HG02623 (cell line): ENCODE results near the gene PLA1A.
"Not testable (repeated sequence)": the region's sequence is repeated elsewhere in the genome, so short reads cannot be mapped to it uniquely, and the experiment has no call there.

Experiments used
- ATAC-seq: cut with Tn5 transposase; IDR thresholded peaks from one replicate; pipeline ENCODE4 v1.9.1; 2021; ENCODE audit warnings: moderate library complexity; ENCODE audit not compliant: unreplicated experiment

Gene PLA1A

GRCh38 chr3:119660474-119661440 lies 63.1 kb downstream of the PLA1A start, which contains the start of gene POPDC2:
Gene POPDC2, minus strand, starts transcription at chr3:119660589. Its CDS starts 166 bp downstream, at chr3:119660423.
- ATAC-seq: no peak

GRCh38 chr3:119662604-119663373 lies 65.1 kb downstream of the PLA1A start:
- ATAC-seq: no peak

GRCh38 chr3:119663885-119664284 lies 66.2 kb downstream of the PLA1A start:
- ATAC-seq: no peak

GRCh38 chr3:119664370-119664769 lies 66.7 kb downstream of the PLA1A start:
- no peak for ATAC-seq

- no peak for ATAC-seq
Observed at GRCh38 chr3:119664850-119665379, 67.2 kb downstream of the PLA1A start.

- no peak for ATAC-seq
Observed at GRCh38 chr3:119665954-119666559, 68.4 kb downstream of the PLA1A start.

GRCh38 chr3:119669906-119670570 lies 72.4 kb downstream of the PLA1A start:
- no peak for ATAC-seq

GRCh38 chr3:119672776-119673175 lies 75.1 kb downstream of the PLA1A start:
- ATAC-seq: no peak

- ATAC-seq: no peak
Observed at GRCh38 chr3:119673875-119674274, 76.2 kb downstream of the PLA1A start.

GRCh38 chr3:119675188-119675874 lies 77.6 kb downstream of the PLA1A start:
- no peak for ATAC-seq

- no peak for ATAC-seq
Observed at GRCh38 chr3:119676020-119676419, 78.3 kb downstream of the PLA1A start.

GRCh38 chr3:119676771-119677640 lies 79.3 kb downstream of the PLA1A start, which contains the start of gene COX17:
Gene COX17, minus strand, starts transcription at chr3:119677406. Its CDS starts 96 bp downstream, at chr3:119677310.
- peak; percentile 82 for ATAC-seq

GRCh38 chr3:119677641-119677934 lies 79.9 kb downstream of the PLA1A start:
- ATAC-seq: no peak

- not testable (repeated sequence) for ATAC-seq
Observed at GRCh38 chr3:119678209-119678608, 80.5 kb downstream of the PLA1A start.
